Gastrocnemius medialis (tissue), 4 donors: ENCODE data around the gene CPLX3.

Experiments used
- CTCF ChIP-seq, 5 experiments: fragments of 450-650 bp in 3 of 5; fragments of 200-600 bp in 2 of 5; sonication (generic) in 2 of 5; IDR thresholded peaks in 4 of 5; conservative IDR thresholded peaks in 1 of 5; 1 replicate in 4 of 5; 2 replicates in 1 of 5; pipeline ENCODE4 v1.5.1; 2016 to 2019; ENCODE audit warnings: antibody characterized with exemption in 5 of 5, mild to moderate bottlenecking in 3 of 5, moderate library complexity in 3 of 5
- POLR2A ChIP-seq, 2 donors: fragments of 450-650 bp; IDR thresholded peaks; one replicate each; pipeline ENCODE4 v1.6.1; 2017; ENCODE audit warnings: antibody characterized with exemption in 2 of 2, mild to moderate bottlenecking in 2 of 2, moderate library complexity in 2 of 2

DNA sequence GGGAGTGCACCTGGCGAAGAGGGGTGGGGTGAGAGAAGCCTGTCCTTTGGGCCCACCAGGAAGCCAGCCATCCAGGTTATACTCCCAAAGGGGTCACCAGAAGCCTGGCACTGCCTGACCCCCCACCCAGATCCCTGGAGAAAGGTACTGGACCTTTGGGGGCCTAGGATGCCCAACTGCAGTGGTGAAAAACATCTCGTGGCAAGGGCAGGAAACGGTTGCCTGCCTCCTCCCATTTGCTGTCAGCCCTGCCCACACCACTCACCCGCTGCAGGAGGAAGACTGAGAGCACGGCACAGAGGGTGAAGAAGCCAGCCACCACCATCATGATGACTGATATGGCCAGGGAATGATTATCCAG lies 18.8 kb downstream of the CPLX3 start:
- TF ChIP-seq POLR2A (IDR thresholded peaks at IDR 0.05), result no peak
- no peak for TF ChIP-seq CTCF (IDR thresholded peaks at IDR 0.05 in 4 of 5, conservative IDR thresholded peaks at IDR 0.05 in 1 of 5)
